Loucy (cell line): ENCODE measurements around the gene SCRN2.

ENCODE experiments used
- EZH2phosphoT487 ChIP-seq: fragments of 200-600 bp; IDR thresholded peaks from 2 replicates; pipeline ENCODE4 v1.6.1; 2018; ENCODE audit warnings: antibody characterized with exemption, mild to moderate bottlenecking, moderate library complexity, borderline replicate concordance
- TF ChIP-seq, protein P1 (sequence below): fragments of 200-600 bp; sonication (generic); conservative IDR thresholded peaks from 2 replicates; pipeline ENCODE4 v1.5.1; 2014; ENCODE audit warnings: mild to moderate bottlenecking, antibody characterized with exemption, low read length

DNA sequence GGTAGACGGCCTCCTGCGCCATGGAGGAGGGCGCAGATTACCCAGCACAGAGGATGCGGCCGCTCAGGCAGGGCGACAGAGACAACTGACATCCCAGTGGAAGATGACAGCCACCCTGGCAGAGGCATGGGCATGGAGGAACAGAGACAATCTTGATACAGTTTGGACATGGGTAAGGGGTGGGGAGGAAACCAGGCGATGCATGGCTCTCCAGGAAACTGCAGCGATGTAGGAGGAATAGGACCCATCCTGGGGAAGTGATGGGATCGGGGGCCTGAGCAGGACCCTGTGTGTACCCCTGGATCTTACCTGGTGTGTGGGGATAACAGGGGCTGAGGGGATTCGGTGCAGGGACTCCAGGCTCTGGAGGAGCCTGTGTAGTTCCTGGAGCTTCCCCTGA lies 24.1 kb downstream of the SCRN2 start:
- TF ChIP-seq, protein P1, sequence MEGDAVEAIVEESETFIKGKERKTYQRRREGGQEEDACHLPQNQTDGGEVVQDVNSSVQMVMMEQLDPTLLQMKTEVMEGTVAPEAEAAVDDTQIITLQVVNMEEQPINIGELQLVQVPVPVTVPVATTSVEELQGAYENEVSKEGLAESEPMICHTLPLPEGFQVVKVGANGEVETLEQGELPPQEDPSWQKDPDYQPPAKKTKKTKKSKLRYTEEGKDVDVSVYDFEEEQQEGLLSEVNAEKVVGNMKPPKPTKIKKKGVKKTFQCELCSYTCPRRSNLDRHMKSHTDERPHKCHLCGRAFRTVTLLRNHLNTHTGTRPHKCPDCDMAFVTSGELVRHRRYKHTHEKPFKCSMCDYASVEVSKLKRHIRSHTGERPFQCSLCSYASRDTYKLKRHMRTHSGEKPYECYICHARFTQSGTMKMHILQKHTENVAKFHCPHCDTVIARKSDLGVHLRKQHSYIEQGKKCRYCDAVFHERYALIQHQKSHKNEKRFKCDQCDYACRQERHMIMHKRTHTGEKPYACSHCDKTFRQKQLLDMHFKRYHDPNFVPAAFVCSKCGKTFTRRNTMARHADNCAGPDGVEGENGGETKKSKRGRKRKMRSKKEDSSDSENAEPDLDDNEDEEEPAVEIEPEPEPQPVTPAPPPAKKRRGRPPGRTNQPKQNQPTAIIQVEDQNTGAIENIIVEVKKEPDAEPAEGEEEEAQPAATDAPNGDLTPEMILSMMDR: no peak
- no peak for TF ChIP-seq EZH2phosphoT487
